ENCODE measurements around the gene MCM7.
A peak's percentile ranks its signal among the peaks of the same experiment; 100 is the strongest.

MCM7 gene

GRCh38 chr7:100124301-100125230, 23.4 kb upstream of the MCM7 start:
- no peak for DNase-seq (ENCODE audit: low read depth in 1 of 2, low spot score in 1 of 2)

GRCh38 chr7:100122568-100122967, 21.4 kb upstream of the MCM7 start:
- no peak for DNase-seq (ENCODE audit: low read depth in 1 of 2, low spot score in 1 of 2)

GRCh38 chr7:100122067-100122466, 20.9 kb upstream of the MCM7 start:
- DNase-seq (ENCODE audit: low read depth in 1 of 2, low spot score in 1 of 2), result no peak

- no peak for DNase-seq (ENCODE audit: low read depth in 1 of 2, low spot score in 1 of 2)
Observed at GRCh38 chr7:100120733-100121036, 19.5 kb upstream of the MCM7 start.

- peak; percentile 49 to 52 for DNase-seq (ENCODE audit: low read depth in 1 of 2, low spot score in 1 of 2)
Observed at GRCh38 chr7:100119970-100120732, 19.0 kb upstream of the MCM7 start.

- peak; percentile 88 to 90 for DNase-seq (ENCODE audit: low read depth in 1 of 2, low spot score in 1 of 2)
Observed at GRCh38 chr7:100119072-100119969, 18.1 kb upstream of the MCM7 start, which contains the start of the genes CNPY4 and TAF6. Gene CNPY4 (plus strand): TSS chr7:100119634. CDS start chr7:100119745, 111 bp downstream. Gene TAF6 (minus strand): TSS chr7:100119358. CDS start chr7:100114209, 5,149 bp downstream.

GRCh38 chr7:100118388-100119071, 17.3 kb upstream of the MCM7 start:
- no peak for DNase-seq (ENCODE audit: low read depth in 1 of 2, low spot score in 1 of 2)

- DNase-seq (ENCODE audit: low read depth in 1 of 2, low spot score in 1 of 2), result no peak
Observed at GRCh38 chr7:100115026-100115425, 13.8 kb upstream of the MCM7 start.

- no peak for DNase-seq (ENCODE audit: low read depth in 1 of 2, low spot score in 1 of 2)
Observed at GRCh38 chr7:100111914-100112313, 10.7 kb upstream of the MCM7 start.

- DNase-seq (ENCODE audit: low read depth in 1 of 2, low spot score in 1 of 2), result no peak
Observed at GRCh38 chr7:100111156-100111555, 10.0 kb upstream of the MCM7 start.

- no peak for DNase-seq (ENCODE audit: low read depth in 1 of 2, low spot score in 1 of 2)
Observed at GRCh38 chr7:100109521-100110163, 8.4 kb upstream of the MCM7 start.

- no peak for DNase-seq (ENCODE audit: low read depth in 1 of 2, low spot score in 1 of 2)
Observed at GRCh38 chr7:100107890-100108289, 6.7 kb upstream of the MCM7 start.

GRCh38 chr7:100107125-100107737, 6.0 kb upstream of the MCM7 start:
- no peak for DNase-seq (ENCODE audit: low read depth in 1 of 2, low spot score in 1 of 2)

GRCh38 chr7:100106633-100107032, 5.4 kb upstream of the MCM7 start:
- DNase-seq (ENCODE audit: low read depth in 1 of 2, low spot score in 1 of 2), result no peak

GRCh38 chr7:100105534-100105933, 4.3 kb upstream of the MCM7 start:
- no peak for DNase-seq (ENCODE audit: low read depth in 1 of 2, low spot score in 1 of 2)

GRCh38 chr7:100102950-100103840, 2.0 kb upstream of the MCM7 start:
- DNase-seq (ENCODE audit: low read depth in 1 of 2, low spot score in 1 of 2), result no peak

GRCh38 chr7:100100420-100101015, 679 bp downstream of the MCM7 start:
- DNase-seq (ENCODE audit: low read depth in 1 of 2, low spot score in 1 of 2), result peak; percentile 72 to 79

GRCh38 chr7:100099452-100099851, 1.7 kb downstream of the MCM7 start:
- no peak for DNase-seq (ENCODE audit: low read depth in 1 of 2, low spot score in 1 of 2)

Measured in stimulated activated CD4-positive, alpha-beta T cell treated with anti-CD3 and anti-CD28 coated beads, Interleukin-15, amount 100 ng/mL, for 1 hour (primary cell).